ENCODE data around the gene NUCB2.
"Not testable (repeated sequence)": the region's sequence is repeated elsewhere in the genome, so short reads cannot be mapped to it uniquely, and the experiment has no call there.

NUCB2 gene

DNA sequence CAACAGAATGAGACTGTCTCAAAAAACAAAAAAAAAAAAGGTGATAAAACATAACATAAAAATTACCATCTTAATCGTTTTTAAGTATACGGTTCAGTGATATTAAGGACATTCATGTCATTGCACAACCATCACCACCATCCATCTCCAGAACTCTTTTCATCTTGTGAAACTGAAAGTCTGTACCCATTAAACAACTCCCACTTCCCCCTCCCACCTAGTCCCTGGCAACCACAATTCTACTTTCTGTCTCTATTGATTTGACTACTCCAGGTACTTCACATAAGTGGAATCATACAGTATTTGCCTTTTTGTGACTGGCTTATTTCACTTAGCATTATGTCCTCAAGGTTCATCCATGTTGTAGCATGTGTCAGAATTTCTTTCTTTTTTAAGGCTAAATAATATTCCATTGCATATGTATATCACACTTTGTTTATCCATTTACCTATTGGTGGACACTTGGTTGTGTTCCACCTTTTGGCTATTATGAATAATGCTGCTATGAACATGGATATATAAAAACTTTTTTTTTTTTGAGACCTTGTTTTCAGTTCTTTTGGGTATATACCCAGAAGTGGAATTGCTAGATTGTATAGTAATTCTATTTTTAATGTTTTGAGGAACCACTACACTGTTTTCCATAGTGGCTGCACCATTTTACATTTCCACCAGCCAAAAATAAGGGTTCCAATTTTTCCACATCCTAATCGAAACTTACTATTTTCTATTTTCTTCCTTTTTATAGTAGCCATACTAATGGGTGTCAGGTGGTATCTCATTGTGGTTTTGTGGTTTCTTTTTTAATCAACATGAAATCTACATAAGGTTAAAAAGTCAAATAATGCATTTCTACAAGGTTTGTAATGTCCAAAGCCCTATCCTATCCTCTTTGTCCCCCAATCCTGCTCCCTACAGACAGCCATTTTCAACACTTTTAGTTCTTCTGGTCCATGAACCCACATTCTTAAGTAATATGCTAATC lies 45.4 kb upstream of the NUCB2 start:
- Histone ChIP-seq H2AK5ac (ENCODE audit: low read depth, low read length) (no peak overlapping the region), H2BK120ac (ENCODE audit: low read depth, low read length) (no peak overlapping the region), H3K36me3 (replicated peaks in 1 of 2; ENCODE audit: control insufficient read depth in 2 of 2, insufficient read depth in 2 of 2, low read length in 2 of 2) (no peaks in the 10 kb centered on the region), H2BK12ac (ENCODE audit: low read length) (no peak overlapping the region), H3K79me1 (ENCODE audit: low read depth, low read length) (no peaks in the 10 kb centered on the region), H3K4ac (ENCODE audit: low read length) (no peak overlapping the region), H3K4me2 (ENCODE audit: insufficient read depth, low read length, poor library complexity, severe bottlenecking) (no peak overlapping the region), H3K27ac (replicated peaks; ENCODE audit: low read length) (no peak overlapping the region), H3K18ac (ENCODE audit: low read length) (no peak overlapping the region), H3K9ac (ENCODE audit: low read depth, low read length, poor library complexity) (no peak overlapping the region), H4K91ac (ENCODE audit: low read depth, low read length, poor library complexity) (no peak overlapping the region), H3K4me3 (ENCODE audit: low read length in 2 of 2) (no peak overlapping the region), H2BK5ac (ENCODE audit: low read length) (no peak overlapping the region), H3K14ac (ENCODE audit: low read length) (no peak overlapping the region), H2AFZ (ENCODE audit: low read length) (no peak overlapping the region), H3K9me3 (replicated peaks in 1 of 2; ENCODE audit: control insufficient read depth in 2 of 2, insufficient read depth in 1 of 2, low read depth in 1 of 2, low read length in 2 of 2) (no peaks in the 10 kb centered on the region), H3K23ac (ENCODE audit: low read depth, low read length, poor library complexity) (no peak overlapping the region), H2BK15ac (ENCODE audit: low read length) (no peak overlapping the region), H4K8ac (ENCODE audit: low read depth, low read length) (no peak overlapping the region), H3K27me3 (ENCODE audit: control insufficient read depth in 3 of 3, insufficient read depth in 3 of 3, low read depth in 1 of 3, low read length in 3 of 3) (no peaks in the 10 kb centered on the region), H3K4me1 (ENCODE audit: control insufficient read depth in 2 of 2, insufficient read depth in 1 of 2, low read depth in 1 of 2, low read length in 2 of 2) (no peaks in the 10 kb centered on the region)
- DNase-seq (ENCODE audit: low spot score) = no peak
- 100% methylated on average over 1 of the region's 3 CpGs; no CpG with 5 or more reads in 1 of the 2 donors for WGBS, 2 donors (ENCODE audit: extremely low coverage in 2 of 2, insufficient read length in 2 of 2, insufficient replicate concordance in 1 of 2)

DNA sequence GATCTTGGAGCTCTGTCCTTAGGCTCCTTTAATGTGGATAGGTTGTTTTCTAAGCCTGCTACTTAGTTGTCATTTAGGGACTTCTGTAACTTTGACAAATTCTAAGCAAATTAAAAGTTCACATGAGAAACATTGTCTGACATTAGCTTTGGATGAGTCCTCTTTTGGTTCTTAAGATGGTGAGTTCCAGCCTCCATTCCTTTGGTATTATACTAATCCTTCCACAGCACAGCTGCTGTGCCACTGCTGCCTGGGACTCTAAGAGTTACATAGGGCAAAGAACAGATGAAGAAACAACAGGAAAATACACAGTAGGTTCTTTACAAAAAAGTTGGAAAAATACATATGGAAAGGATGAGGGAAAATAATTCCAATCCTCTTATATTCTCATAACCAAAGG lies 43.4 kb upstream of the NUCB2 start:
- Histone ChIP-seq H3K4ac (ENCODE audit: low read length) (no peak overlapping the region), H3K36me3 (replicated peaks in 1 of 2; ENCODE audit: control insufficient read depth in 2 of 2, insufficient read depth in 2 of 2, low read length in 2 of 2) (no peaks in the 10 kb centered on the region), H3K9ac (ENCODE audit: low read depth, low read length, poor library complexity) (no peak overlapping the region), H3K23ac (ENCODE audit: low read depth, low read length, poor library complexity) (no peak overlapping the region), H4K91ac (ENCODE audit: low read depth, low read length, poor library complexity) (no peak overlapping the region), H2AK5ac (ENCODE audit: low read depth, low read length) (no peak overlapping the region), H4K8ac (ENCODE audit: low read depth, low read length) (no peak overlapping the region), H3K4me1 (ENCODE audit: control insufficient read depth in 2 of 2, insufficient read depth in 1 of 2, low read depth in 1 of 2, low read length in 2 of 2) (no peaks in the 10 kb centered on the region), H2BK15ac (ENCODE audit: low read length) (no peak overlapping the region), H3K4me2 (ENCODE audit: insufficient read depth, low read length, poor library complexity, severe bottlenecking) (no peak overlapping the region), H3K14ac (ENCODE audit: low read length) (no peak overlapping the region), H3K9me3 (replicated peaks in 1 of 2; ENCODE audit: control insufficient read depth in 2 of 2, insufficient read depth in 1 of 2, low read depth in 1 of 2, low read length in 2 of 2) (no peaks in the 10 kb centered on the region), H3K4me3 (ENCODE audit: low read length in 2 of 2) (no peak overlapping the region), H3K27ac (replicated peaks; ENCODE audit: low read length) (no peak overlapping the region), H3K79me1 (ENCODE audit: low read depth, low read length) (no peaks in the 10 kb centered on the region), H2BK12ac (ENCODE audit: low read length) (no peak overlapping the region), H3K27me3 (ENCODE audit: control insufficient read depth in 3 of 3, insufficient read depth in 3 of 3, low read depth in 1 of 3, low read length in 3 of 3) (no peaks in the 10 kb centered on the region), H2BK120ac (ENCODE audit: low read depth, low read length) (no peak overlapping the region), H2AFZ (ENCODE audit: low read length) (no peak overlapping the region), H2BK5ac (ENCODE audit: low read length) (no peak overlapping the region), H3K18ac (ENCODE audit: low read length) (no peak overlapping the region)
- DNase-seq (ENCODE audit: low spot score) = no peak

DNA sequence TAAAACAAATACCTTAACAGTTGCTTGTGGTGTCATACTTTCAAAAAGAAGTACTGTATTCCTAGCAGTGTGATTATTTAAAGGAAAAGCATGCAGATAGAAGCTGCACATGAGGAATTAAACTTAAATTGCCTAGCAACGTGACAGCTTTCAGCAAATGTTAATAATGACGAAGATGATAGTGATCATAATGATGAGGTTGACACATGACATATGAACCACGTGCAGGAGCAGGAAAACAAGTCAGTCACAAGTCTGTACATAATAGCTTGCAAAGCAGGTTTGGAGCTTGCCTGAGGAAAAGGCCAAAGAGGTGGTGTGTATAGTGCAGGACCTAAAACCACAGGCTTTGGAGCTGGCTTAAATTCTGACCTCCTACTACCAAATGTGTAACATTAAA lies 38.2 kb upstream of the NUCB2 start:
- Histone ChIP-seq H2BK15ac (ENCODE audit: low read length) (no peak overlapping the region), H3K14ac (ENCODE audit: low read length) (no peak overlapping the region), H3K4ac (ENCODE audit: low read length) (no peak overlapping the region), H4K91ac (ENCODE audit: low read depth, low read length, poor library complexity) (no peak overlapping the region), H3K4me1 (ENCODE audit: control insufficient read depth in 2 of 2, insufficient read depth in 1 of 2, low read depth in 1 of 2, low read length in 2 of 2) (no peaks in the 10 kb centered on the region), H3K18ac (ENCODE audit: low read length) (no peak overlapping the region), H4K8ac (ENCODE audit: low read depth, low read length) (no peak overlapping the region), H3K27me3 (ENCODE audit: control insufficient read depth in 3 of 3, insufficient read depth in 3 of 3, low read depth in 1 of 3, low read length in 3 of 3) (no peaks in the 10 kb centered on the region), H2BK12ac (ENCODE audit: low read length) (no peak overlapping the region), H3K9me3 (replicated peaks in 1 of 2; ENCODE audit: control insufficient read depth in 2 of 2, insufficient read depth in 1 of 2, low read depth in 1 of 2, low read length in 2 of 2) (no peaks in the 10 kb centered on the region), H2BK5ac (ENCODE audit: low read length) (no peak overlapping the region), H3K23ac (ENCODE audit: low read depth, low read length, poor library complexity) (no peak overlapping the region), H3K9ac (ENCODE audit: low read depth, low read length, poor library complexity) (no peak overlapping the region), H3K4me3 (ENCODE audit: low read length in 2 of 2) (no peak overlapping the region), H3K27ac (replicated peaks; ENCODE audit: low read length) (no peak overlapping the region), H3K4me2 (ENCODE audit: insufficient read depth, low read length, poor library complexity, severe bottlenecking) (no peak overlapping the region), H2AK5ac (ENCODE audit: low read depth, low read length) (no peak overlapping the region), H3K36me3 (replicated peaks in 1 of 2; ENCODE audit: control insufficient read depth in 2 of 2, insufficient read depth in 2 of 2, low read length in 2 of 2) (no peaks in the 10 kb centered on the region), H2BK120ac (ENCODE audit: low read depth, low read length) (no peak overlapping the region), H2AFZ (ENCODE audit: low read length) (no peak overlapping the region), H3K79me1 (ENCODE audit: low read depth, low read length) (peaks cover 2% of the 10 kb centered on the region)
- DNase-seq (ENCODE audit: low spot score) = no peak
- WGBS, 2 donors (ENCODE audit: extremely low coverage in 2 of 2, insufficient read length in 2 of 2, insufficient replicate concordance in 1 of 2) = no CpG with 5 or more reads among the region's 3 CpGs

DNA sequence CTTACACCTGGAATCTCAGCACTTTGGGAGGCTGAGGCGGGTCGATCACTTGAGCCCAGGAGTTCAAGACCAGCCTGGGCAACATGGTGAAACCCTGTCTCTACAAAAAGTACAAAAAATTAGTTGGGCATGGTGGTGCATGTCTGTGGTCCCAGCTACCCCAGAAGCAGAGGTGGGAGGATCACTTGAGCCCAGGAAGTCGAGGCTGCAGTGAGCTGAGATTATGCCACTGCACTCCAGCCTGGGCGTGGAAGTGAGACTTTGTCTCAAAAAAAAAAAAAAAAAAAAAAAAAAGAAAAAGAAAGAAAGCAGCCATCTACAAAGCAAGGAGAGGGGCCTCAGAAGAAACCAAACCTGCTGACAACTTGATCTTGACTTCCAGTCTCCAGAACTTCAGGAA lies 36.6 kb upstream of the NUCB2 start:
- not testable (repeated sequence) for H2BK15ac ChIP-seq (ENCODE audit: low read length); DNase-seq (ENCODE audit: low spot score); H3K4me2 ChIP-seq (ENCODE audit: insufficient read depth, low read length, poor library complexity, severe bottlenecking); H3K27ac ChIP-seq (replicated peaks; ENCODE audit: low read length); H3K18ac ChIP-seq (ENCODE audit: low read length); H4K91ac ChIP-seq (ENCODE audit: low read depth, low read length, poor library complexity); H3K9ac ChIP-seq (ENCODE audit: low read depth, low read length, poor library complexity); H3K79me1 ChIP-seq (ENCODE audit: low read depth, low read length); H2AFZ ChIP-seq (ENCODE audit: low read length); H2AK5ac ChIP-seq (ENCODE audit: low read depth, low read length); H3K23ac ChIP-seq (ENCODE audit: low read depth, low read length, poor library complexity); H2BK5ac ChIP-seq (ENCODE audit: low read length); H3K4me3 ChIP-seq (ENCODE audit: low read length in 2 of 2); H3K4ac ChIP-seq (ENCODE audit: low read length); H3K27me3 ChIP-seq (ENCODE audit: control insufficient read depth in 3 of 3, insufficient read depth in 3 of 3, low read depth in 1 of 3, low read length in 3 of 3); H4K8ac ChIP-seq (ENCODE audit: low read depth, low read length); H3K14ac ChIP-seq (ENCODE audit: low read length); H3K36me3 ChIP-seq (replicated peaks in 1 of 2; ENCODE audit: control insufficient read depth in 2 of 2, insufficient read depth in 2 of 2, low read length in 2 of 2); H3K9me3 ChIP-seq (replicated peaks in 1 of 2; ENCODE audit: control insufficient read depth in 2 of 2, insufficient read depth in 1 of 2, low read depth in 1 of 2, low read length in 2 of 2); H2BK120ac ChIP-seq (ENCODE audit: low read depth, low read length); H2BK12ac ChIP-seq (ENCODE audit: low read length); H3K4me1 ChIP-seq (ENCODE audit: control insufficient read depth in 2 of 2, insufficient read depth in 1 of 2, low read depth in 1 of 2, low read length in 2 of 2)
- no CpG with 5 or more reads among the region's 4 CpGs for WGBS, 2 donors (ENCODE audit: extremely low coverage in 2 of 2, insufficient read length in 2 of 2, insufficient replicate concordance in 1 of 2)

Measured in neuronal stem cell (in vitro differentiated cells).